Ishikawa (cell line): ENCODE results near the gene B9D2.

Source experiments
- CEBPB ChIP-seq: IDR thresholded peaks from 2 replicates; pipeline ENCODE4 v1.6.1; 2012
- CREB1 ChIP-seq: IDR thresholded peaks from 2 replicates; pipeline ENCODE4 v1.6.1; 2012; ENCODE audit warnings: low read depth
- EGR1 ChIP-seq: IDR thresholded peaks from 2 replicates; pipeline ENCODE4 v1.6.1; 2012
- EP300 ChIP-seq: IDR thresholded peaks from 2 replicates; pipeline ENCODE4 v1.6.1; 2012; ENCODE audit warnings: borderline replicate concordance
- FOXM1 ChIP-seq: IDR thresholded peaks from 2 replicates; pipeline ENCODE4 v1.6.1; 2012; ENCODE audit warnings: low read depth, borderline replicate concordance
- NFIC ChIP-seq: IDR thresholded peaks from 2 replicates; pipeline ENCODE4 v1.6.1; 2012
- RAD21 ChIP-seq: IDR thresholded peaks from 2 replicates; pipeline ENCODE4 v1.6.1; 2012; ENCODE audit warnings: low read depth
- TAF1 ChIP-seq: IDR thresholded peaks from 2 replicates; pipeline ENCODE4 v1.6.1; 2012; ENCODE audit warnings: low read depth, mild to moderate bottlenecking
- TCF12 ChIP-seq: IDR thresholded peaks from 2 replicates; pipeline ENCODE4 v1.6.1; 2012; ENCODE audit warnings: low read depth
- TEAD4 ChIP-seq: IDR thresholded peaks from 2 replicates; pipeline ENCODE4 v1.6.1; 2012
- YY1 ChIP-seq: IDR thresholded peaks from 2 replicates; pipeline ENCODE4 v1.6.1; 2012; ENCODE audit warnings: low read depth
- ZBTB7A ChIP-seq: IDR thresholded peaks from 2 replicates; pipeline ENCODE4 v1.6.1; 2012; ENCODE audit warnings: low read depth
- TF ChIP-seq, protein P1 (sequence below): IDR thresholded peaks from 2 replicates; pipeline ENCODE4 v1.6.1; 2012; ENCODE audit warnings: low read depth, mild to moderate bottlenecking
- TF ChIP-seq, protein P2 (sequence below): IDR thresholded peaks from 2 replicates; pipeline ENCODE4 v1.6.1; 2012
- TF ChIP-seq, protein P3 (sequence below): IDR thresholded peaks from 2 replicates; pipeline ENCODE4 v1.6.1; 2012

The B9D2 gene

DNA sequence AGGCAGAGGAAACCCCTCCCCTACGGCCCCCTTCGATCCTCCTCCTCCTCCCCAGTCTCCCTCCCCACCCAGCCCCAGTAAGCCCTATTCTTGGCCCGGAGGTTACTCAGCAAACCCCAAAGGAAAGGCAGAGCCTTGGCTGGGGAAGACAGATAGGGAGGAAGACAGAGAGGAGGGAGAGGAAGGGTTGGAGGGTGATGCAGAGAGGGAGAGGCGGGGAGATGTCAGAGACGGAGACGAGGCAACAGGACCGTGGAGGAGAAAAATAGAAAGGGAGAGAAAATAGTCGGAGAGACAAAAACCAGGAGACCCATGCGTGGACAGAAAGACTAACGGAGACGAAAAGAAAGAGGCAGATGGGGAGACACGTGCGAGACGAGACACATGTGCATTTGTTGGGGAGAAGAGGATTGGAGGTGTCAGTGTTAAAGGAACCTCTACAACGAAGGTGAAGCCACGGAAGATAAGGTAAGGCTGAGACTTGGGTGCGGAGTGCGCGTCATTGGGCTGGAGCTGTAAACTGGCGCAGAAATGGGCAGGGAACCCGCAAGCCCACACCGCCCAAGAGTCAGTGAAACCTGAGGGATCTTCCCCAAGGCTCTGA is 13.1 kb downstream of the B9D2 start:
- TF ChIP-seq YY1 (no peak), TAF1 (no peak), EGR1 (no peak), ZBTB7A (no peak), NFIC (no peak), TCF12 (no peak), CREB1 (no peak), RAD21 (no peak), TEAD4 (no peak), FOXM1 (no peak), EP300 (no peak), CEBPB (no peak)
- TF ChIP-seq, protein P1, sequence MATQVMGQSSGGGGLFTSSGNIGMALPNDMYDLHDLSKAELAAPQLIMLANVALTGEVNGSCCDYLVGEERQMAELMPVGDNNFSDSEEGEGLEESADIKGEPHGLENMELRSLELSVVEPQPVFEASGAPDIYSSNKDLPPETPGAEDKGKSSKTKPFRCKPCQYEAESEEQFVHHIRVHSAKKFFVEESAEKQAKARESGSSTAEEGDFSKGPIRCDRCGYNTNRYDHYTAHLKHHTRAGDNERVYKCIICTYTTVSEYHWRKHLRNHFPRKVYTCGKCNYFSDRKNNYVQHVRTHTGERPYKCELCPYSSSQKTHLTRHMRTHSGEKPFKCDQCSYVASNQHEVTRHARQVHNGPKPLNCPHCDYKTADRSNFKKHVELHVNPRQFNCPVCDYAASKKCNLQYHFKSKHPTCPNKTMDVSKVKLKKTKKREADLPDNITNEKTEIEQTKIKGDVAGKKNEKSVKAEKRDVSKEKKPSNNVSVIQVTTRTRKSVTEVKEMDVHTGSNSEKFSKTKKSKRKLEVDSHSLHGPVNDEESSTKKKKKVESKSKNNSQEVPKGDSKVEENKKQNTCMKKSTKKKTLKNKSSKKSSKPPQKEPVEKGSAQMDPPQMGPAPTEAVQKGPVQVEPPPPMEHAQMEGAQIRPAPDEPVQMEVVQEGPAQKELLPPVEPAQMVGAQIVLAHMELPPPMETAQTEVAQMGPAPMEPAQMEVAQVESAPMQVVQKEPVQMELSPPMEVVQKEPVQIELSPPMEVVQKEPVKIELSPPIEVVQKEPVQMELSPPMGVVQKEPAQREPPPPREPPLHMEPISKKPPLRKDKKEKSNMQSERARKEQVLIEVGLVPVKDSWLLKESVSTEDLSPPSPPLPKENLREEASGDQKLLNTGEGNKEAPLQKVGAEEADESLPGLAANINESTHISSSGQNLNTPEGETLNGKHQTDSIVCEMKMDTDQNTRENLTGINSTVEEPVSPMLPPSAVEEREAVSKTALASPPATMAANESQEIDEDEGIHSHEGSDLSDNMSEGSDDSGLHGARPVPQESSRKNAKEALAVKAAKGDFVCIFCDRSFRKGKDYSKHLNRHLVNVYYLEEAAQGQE = no peak
- TF ChIP-seq, protein P2, sequence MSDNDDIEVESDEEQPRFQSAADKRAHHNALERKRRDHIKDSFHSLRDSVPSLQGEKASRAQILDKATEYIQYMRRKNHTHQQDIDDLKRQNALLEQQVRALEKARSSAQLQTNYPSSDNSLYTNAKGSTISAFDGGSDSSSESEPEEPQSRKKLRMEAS = no peak
- TF ChIP-seq, protein P3, sequence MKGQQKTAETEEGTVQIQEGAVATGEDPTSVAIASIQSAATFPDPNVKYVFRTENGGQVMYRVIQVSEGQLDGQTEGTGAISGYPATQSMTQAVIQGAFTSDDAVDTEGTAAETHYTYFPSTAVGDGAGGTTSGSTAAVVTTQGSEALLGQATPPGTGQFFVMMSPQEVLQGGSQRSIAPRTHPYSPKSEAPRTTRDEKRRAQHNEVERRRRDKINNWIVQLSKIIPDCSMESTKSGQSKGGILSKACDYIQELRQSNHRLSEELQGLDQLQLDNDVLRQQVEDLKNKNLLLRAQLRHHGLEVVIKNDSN = no peak

DNA sequence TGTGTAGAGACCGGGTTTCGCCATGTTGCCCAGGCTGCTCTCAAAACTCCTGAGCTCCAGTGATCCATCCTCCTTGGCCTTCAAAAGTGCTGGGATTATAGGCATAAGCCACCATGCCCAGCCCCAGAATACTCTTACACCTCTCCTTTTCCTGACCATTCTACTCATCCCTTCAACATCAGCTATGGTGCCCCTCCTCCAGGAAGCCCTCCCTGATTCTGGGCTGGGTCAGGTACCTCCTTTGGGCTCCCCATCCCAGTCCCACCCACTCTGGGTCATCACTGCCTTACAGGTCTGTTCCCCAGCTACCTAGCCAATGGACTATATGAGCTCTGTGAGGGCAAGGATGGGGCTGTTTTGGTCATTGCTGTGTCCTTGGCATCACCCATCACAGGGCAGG is 19.8 kb downstream of the B9D2 start:
- no peak for TF ChIP-seq TEAD4
- no peak for TF ChIP-seq ZBTB7A
- TF ChIP-seq NFIC = no peak
- TF ChIP-seq, protein P1 = no peak
- TF ChIP-seq TAF1 = no peak
- no peak for TF ChIP-seq FOXM1
- TF ChIP-seq TCF12 = no peak
- TF ChIP-seq EP300 = no peak
- no peak for TF ChIP-seq YY1
- no peak for TF ChIP-seq RAD21
- no peak for TF ChIP-seq EGR1
- TF ChIP-seq, protein P2 = no peak
- no peak for TF ChIP-seq CREB1
- TF ChIP-seq, protein P3 = no peak
- no peak for TF ChIP-seq CEBPB

DNA sequence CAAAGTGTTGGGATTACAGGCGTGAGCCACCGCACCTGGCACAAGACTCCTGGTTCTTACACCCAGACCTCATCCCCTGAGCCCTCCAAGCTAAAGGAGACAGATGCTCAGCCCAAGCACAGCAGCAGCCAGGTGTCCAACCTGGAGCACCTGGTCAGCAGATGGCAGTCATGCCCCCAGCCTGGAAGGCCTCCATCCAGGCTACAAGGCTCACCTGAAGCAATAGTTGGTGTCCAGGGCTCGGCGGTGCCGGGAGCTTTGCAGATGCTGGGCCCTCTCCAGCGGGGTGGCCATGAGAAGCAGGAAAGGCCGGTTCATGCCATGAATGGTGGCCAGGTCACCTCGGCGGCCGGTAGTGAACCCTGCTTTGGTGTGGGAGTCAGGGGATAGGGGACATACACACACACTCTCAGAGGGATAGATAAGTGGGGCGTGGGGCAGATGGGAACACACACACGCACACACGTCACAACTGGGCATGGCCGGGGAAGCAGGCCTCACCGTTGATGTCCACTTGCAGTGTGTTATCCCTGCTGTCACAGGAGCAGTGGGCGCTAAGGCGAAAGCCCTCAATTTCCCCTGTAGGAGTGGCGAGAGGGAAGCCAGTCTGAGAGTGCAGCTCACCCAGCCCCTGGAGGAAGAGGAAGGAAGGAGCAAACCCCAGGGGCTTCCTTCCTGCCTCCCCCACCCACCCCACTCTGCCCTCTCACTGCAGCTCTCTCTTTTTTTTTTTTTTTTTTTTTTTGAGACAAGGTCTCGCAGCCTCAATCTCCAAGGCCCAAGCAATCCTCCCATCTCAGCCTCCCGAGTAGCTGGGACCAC is 22.1 kb downstream of the B9D2 start:
- TF ChIP-seq FOXM1 = no peak
- TF ChIP-seq RAD21 = peak; percentile 37; the same call in 1 of the 2 replicates

DNA sequence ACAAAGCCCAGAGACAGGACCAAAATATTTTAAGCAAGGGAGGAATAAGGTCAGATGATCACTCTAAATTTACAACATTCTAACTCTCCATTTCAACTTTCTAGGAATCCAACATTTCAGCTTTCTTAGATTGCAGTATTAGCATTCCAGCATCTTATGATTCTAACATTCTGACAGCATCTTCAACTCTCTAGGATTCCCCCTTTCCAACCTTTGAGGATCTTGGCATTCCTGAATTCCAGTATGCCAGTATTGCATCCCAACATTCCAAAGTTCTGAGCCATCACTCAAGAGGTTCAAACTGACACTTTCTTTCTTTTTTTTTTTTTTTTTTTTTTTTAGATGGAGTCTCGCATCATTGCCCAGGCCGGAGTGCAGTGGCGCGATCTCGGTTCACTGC is 24.0 kb downstream of the B9D2 start:
- TF ChIP-seq TEAD4 (0 out of 2 replicates have a peak, but pooled peaks have one; percentile 33), TCF12 (no peak), EGR1 (no peak), YY1 (no peak)

DNA sequence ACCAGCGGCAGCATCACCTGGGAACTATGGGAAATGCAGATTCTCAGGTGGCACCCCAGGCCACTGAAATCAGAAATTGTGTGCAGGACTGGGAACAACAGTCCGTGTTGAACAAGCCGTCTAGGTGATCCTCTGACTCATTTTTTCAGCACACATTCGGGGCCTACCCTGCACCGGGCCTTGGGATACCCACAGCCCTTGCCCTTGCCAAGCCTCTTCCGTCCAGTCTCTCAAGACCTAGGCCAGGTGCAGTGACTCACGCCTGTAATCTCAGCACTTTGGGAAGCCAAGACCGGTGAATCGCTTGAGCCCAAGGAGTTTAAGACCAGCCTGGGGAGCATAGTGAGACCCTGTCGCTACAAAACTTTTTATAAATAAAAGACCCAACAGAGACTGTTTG is 28.5 kb downstream of the B9D2 start:
- no peak for TF ChIP-seq RAD21
- no peak for TF ChIP-seq NFIC
- no peak for TF ChIP-seq YY1
- TF ChIP-seq, protein P2 = no peak
- no peak for TF ChIP-seq CEBPB
- TF ChIP-seq EP300 = no peak
- TF ChIP-seq, protein P3 = no peak
- TF ChIP-seq TAF1 = no peak
- TF ChIP-seq, protein P1 = no peak
- no peak for TF ChIP-seq TCF12
- TF ChIP-seq FOXM1 = no peak
- TF ChIP-seq EGR1 = no peak
